SH-SY5Y (cell line): Measurements from ENCODE around the gene ULK2.

Experiments
- GATA2 ChIP-seq: IDR thresholded peaks from 2 replicates; pipeline ENCODE4 v1.6.1; 2011; ENCODE audit warnings: mild to moderate bottlenecking, low read depth, low read length
- GATA3 ChIP-seq: IDR thresholded peaks from 2 replicates; pipeline ENCODE4 v1.6.1; 2011; ENCODE audit warnings: low read depth, mild to moderate bottlenecking, low read length, moderate library complexity

DNA sequence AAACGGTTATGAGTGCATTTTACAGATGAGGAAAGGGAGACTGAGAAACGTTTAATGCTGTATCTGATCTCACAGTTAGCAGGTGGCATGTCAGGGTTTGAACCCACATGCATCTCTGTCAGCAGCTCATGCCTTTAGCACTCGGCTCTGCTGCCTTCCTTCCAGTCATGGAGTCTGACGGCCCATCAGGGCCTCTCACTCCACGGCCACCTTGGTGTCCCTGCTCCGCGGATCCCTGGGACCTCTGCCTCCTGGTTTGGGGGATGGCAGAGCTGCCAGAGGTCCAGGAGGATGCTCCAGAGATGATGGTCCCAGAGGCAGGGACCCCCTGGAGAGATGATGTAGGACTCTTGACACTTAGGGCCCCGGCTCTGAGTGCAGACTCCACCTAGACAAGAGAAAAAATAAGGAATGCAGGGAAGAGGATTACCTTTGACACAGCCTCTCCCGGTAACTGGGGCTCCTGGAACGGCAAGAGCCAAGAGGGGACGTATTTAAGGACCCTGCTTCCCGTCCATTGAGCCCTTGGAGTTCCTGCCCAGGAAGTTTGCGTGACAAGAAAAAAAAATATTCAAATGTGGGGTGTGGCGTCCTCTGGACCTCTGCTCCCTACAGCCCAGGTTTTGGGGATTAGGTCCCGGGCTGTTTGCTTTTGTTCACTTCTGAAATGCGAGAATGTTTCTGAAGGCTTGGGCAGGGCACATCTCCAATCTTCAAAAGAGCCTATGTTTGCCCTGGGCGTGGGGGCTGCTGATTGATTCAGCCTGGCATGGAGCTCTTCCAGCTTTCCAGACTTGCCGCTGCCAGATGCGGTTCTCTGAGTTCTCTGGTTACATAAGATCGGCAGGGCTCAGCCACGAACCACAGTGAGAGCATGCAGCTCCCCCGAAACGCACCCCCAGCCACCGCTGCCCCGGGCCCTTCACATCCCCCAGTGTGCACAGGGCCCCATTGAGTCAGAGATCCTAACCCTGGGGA lies 119.6 kb downstream of the ULK2 start, which contains the start of gene ALDH3A1:
- TF ChIP-seq GATA2 (no peak), GATA3 (no peak)
